Measurements from ENCODE around the gene APBA1.

GRCh38 chr9:69385581-69386033 lies 286.6 kb downstream of the APBA1 start:
- TF ChIP-seq MYC (IDR thresholded peaks at IDR 0.05; ENCODE audit: low read depth, low read length) = no peak
- no peak for TF ChIP-seq POLR2A (IDR thresholded peaks at IDR 0.05; ENCODE audit: extremely low read depth, insufficient read length)

Measured in NB4 (cell line).